SU-DHL-6 (cell line): ENCODE data around the gene ASAP2.

Source experiments
- H2AFZ ChIP-seq: fragments of 200-600 bp; sonication (generic); 2 replicates; pipeline ENCODE4 v1.6.1; 2014; ENCODE audit warnings: low read depth, mild to moderate bottlenecking, moderate library complexity, mixed read lengths, antibody characterized with exemption, low read length; ENCODE audit not compliant: severe bottlenecking
- H3F3A ChIP-seq: fragments of 200-600 bp; shearing (Covaris generic); 2 replicates; pipeline ENCODE4 v1.6.0; 2016; ENCODE audit warnings: antibody characterized with exemption, mild to moderate bottlenecking; ENCODE audit not compliant: insufficient read depth
- H3K27ac ChIP-seq: fragments of 200-600 bp; sonication (generic); 2 replicates; pipeline ENCODE4 v1.5.1; 2016; ENCODE audit warnings: low read depth, mild to moderate bottlenecking, low read length, moderate library complexity, mixed read lengths
- H3K27me3 ChIP-seq: fragments of 200-600 bp; sonication (generic), shearing (Covaris generic); 2 replicates; pipeline ENCODE4 v1.6.0; 2014; ENCODE audit warnings: mild to moderate bottlenecking, low read length
- H3K36me3 ChIP-seq: fragments of 200-600 bp; sonication (generic); 2 replicates; pipeline ENCODE4 v1.6.1; 2014; ENCODE audit warnings: mild to moderate bottlenecking, low read length, mixed read lengths
- H3K4me2 ChIP-seq: fragments of 300-600, 200-600 bp; shearing (Covaris generic), sonication (generic); 2 replicates; pipeline ENCODE4 v1.6.0; 2014; ENCODE audit warnings: low read length, low read depth, mild to moderate bottlenecking; ENCODE audit not compliant: poor library complexity, severe bottlenecking
- H3K4me3 ChIP-seq: fragments of 200-600 bp; sonication (generic); 2 replicates; pipeline ENCODE4 v1.5.1; 2014; ENCODE audit warnings: antibody characterized with exemption, low read length, mild to moderate bottlenecking, mixed read lengths; ENCODE audit not compliant: insufficient read depth, poor library complexity, severe bottlenecking
- H3K79me2 ChIP-seq: fragments of 200-600 bp; sonication (generic); 2 replicates; pipeline ENCODE4 v1.6.1; 2014; ENCODE audit warnings: mild to moderate bottlenecking, low read length, moderate library complexity; ENCODE audit not compliant: insufficient read depth
- H3K9ac ChIP-seq: fragments of 200-600 bp; sonication (generic); 2 replicates; pipeline ENCODE4 v1.7.0; 2014; ENCODE audit warnings: mild to moderate bottlenecking, low read length
- H3K9me2 ChIP-seq: fragments of 200-600 bp; sonication (generic); replicated peaks from 2 replicates; pipeline ENCODE4 v1.6.1; 2014; ENCODE audit warnings: low read length; ENCODE audit not compliant: insufficient read depth
- H3K9me3 ChIP-seq: fragments of 200-600 bp; sonication (generic); 2 replicates; pipeline ENCODE4 v1.6.1; 2014; ENCODE audit warnings: low read length, mixed read lengths; ENCODE audit not compliant: insufficient read depth
- H4K20me1 ChIP-seq: fragments of 200-600 bp; sonication (generic); 2 replicates; pipeline ENCODE4 v1.6.1; 2014; ENCODE audit warnings: low read depth, mild to moderate bottlenecking, antibody characterized with exemption, low read length, moderate library complexity, mixed read lengths
- EZH2phosphoT487 ChIP-seq: fragments of 200-600 bp; sonication (generic), shearing (Covaris generic); conservative IDR thresholded peaks from 2 replicates; pipeline ENCODE4 v1.6.1; 2018; ENCODE audit warnings: mild to moderate bottlenecking, antibody characterized with exemption, low read length, moderate library complexity, mixed read lengths
- TF ChIP-seq, protein P1 (sequence below): fragments of 200-600 bp; sonication (generic); IDR thresholded peaks from one replicate; pipeline ENCODE4 v1.5.1; 2017; ENCODE audit warnings: antibody characterized with exemption, mild to moderate bottlenecking, low read length, moderate library complexity; ENCODE audit not compliant: insufficient read depth, poor library complexity, severe bottlenecking

Gene ASAP2

DNA sequence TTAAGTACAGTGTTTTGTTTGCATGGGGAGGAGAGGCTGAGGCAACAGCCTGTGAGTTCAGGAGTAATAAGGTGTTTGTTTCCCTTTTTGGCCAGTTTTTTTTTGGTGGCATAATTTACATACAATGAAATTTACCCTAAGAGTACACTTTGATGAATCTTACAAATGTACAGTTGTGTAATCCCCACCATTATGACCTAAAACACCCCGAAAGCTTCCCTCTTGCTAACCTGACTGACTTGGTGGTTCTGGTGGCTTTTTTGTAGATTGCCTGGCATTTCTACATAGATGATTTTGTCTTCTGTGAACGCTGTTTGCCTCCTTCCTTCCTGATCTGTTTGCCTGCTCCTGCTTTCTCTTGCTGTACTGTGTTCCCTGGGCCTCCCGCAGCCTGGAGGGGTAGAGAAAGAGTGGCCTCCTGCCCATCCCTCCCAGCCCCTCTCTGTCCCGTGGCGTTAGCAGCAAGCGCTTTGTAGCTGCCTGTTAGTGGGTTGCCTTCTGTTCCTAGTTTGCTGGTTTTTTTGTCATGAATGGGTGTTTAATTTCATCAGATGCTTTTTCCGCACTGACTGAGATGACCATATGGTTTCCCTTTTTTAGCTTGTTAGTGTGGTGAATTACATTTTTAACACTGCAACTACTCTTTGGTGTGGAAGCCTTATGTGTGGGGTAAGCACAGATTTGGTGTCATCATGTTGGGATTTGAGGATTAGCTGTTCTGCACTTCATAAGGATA lies 32.1 kb downstream of the ASAP2 start:
- Histone ChIP-seq H3K36me3 (no peaks in the 10 kb centered on the region), H3K27ac (no peak overlapping the region), H3K27me3 (no peaks in the 10 kb centered on the region), H3F3A (no peaks in the 10 kb centered on the region), H3K4me2 (no peak overlapping the region), H2AFZ (no peak overlapping the region), H3K4me3 (no peak overlapping the region), H3K9me2 (no peaks in the 10 kb centered on the region), H3K9me3 (no peaks in the 10 kb centered on the region), H4K20me1 (no peaks in the 10 kb centered on the region), H3K79me2 (no peaks in the 10 kb centered on the region), H3K9ac (no peak overlapping the region)
- no peak for TF ChIP-seq EZH2phosphoT487
- TF ChIP-seq, protein P1, sequence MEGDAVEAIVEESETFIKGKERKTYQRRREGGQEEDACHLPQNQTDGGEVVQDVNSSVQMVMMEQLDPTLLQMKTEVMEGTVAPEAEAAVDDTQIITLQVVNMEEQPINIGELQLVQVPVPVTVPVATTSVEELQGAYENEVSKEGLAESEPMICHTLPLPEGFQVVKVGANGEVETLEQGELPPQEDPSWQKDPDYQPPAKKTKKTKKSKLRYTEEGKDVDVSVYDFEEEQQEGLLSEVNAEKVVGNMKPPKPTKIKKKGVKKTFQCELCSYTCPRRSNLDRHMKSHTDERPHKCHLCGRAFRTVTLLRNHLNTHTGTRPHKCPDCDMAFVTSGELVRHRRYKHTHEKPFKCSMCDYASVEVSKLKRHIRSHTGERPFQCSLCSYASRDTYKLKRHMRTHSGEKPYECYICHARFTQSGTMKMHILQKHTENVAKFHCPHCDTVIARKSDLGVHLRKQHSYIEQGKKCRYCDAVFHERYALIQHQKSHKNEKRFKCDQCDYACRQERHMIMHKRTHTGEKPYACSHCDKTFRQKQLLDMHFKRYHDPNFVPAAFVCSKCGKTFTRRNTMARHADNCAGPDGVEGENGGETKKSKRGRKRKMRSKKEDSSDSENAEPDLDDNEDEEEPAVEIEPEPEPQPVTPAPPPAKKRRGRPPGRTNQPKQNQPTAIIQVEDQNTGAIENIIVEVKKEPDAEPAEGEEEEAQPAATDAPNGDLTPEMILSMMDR, result no peak

- Histone ChIP-seq H3K4me3 (no peak overlapping the region), H3K4me2 (no peak overlapping the region), H3K27me3 (no peaks in the 10 kb centered on the region), H4K20me1 (no peaks in the 10 kb centered on the region), H3K9me2 (no peaks in the 10 kb centered on the region), H3K9ac (no peak overlapping the region), H3F3A (no peaks in the 10 kb centered on the region), H3K36me3 (no peaks in the 10 kb centered on the region), H3K79me2 (no peaks in the 10 kb centered on the region), H2AFZ (no peak overlapping the region), H3K27ac (no peak overlapping the region), H3K9me3 (no peaks in the 10 kb centered on the region)
- TF ChIP-seq EZH2phosphoT487, result no peak
- TF ChIP-seq, protein P1, result no peak
Observed at GRCh38 chr2:9239616-9240015, 33.0 kb downstream of the ASAP2 start.

DNA sequence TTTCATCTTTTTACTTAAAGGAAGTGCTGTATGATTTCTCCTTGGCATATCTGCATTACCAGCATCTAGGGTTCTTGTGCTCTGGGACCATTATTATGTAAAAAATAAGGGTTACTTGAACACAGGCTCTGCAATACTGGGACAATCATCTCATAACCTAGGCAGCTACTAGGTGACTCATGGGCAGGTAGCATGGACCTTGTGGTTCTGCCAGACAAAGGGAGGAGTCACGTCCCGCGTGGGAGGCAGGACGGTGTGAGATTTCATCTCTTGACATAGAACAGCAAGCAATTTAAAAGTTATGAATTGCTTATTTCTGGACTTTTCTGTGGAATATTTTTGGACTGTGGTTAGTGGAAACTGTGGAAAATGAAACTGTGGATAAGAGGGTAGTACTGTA lies 34.1 kb downstream of the ASAP2 start:
- Histone ChIP-seq H3K27ac (no peak overlapping the region), H3F3A (no peaks in the 10 kb centered on the region), H2AFZ (no peak overlapping the region), H3K9me3 (no peaks in the 10 kb centered on the region), H3K9me2 (no peaks in the 10 kb centered on the region), H3K4me2 (no peak overlapping the region), H3K36me3 (no peaks in the 10 kb centered on the region), H3K79me2 (no peaks in the 10 kb centered on the region), H3K9ac (no peak overlapping the region), H4K20me1 (no peaks in the 10 kb centered on the region), H3K27me3 (no peaks in the 10 kb centered on the region), H3K4me3 (no peak overlapping the region)
- TF ChIP-seq, protein P1, result no peak
- no peak for TF ChIP-seq EZH2phosphoT487
